Neutrophil (primary cell): ENCODE data around the gene PSENEN.

Source experiments
- H3K27ac ChIP-seq: fragments of 200-600 bp; sonication (generic); 2 replicates; pipeline ENCODE4 v1.5.1; 2016; ENCODE audit warnings: mild to moderate bottlenecking, moderate library complexity
- H3K27me3 ChIP-seq: fragments of 200-600 bp; sonication (generic); 2 replicates; pipeline ENCODE4 v1.6.0; 2016; ENCODE audit warnings: mild to moderate bottlenecking
- H3K36me3 ChIP-seq: fragments of 200-600 bp; sonication (generic); 2 replicates; pipeline ENCODE4 v1.5.1; 2017
- H3K4me1 ChIP-seq, 2 experiments: fragments of 200-600 bp in 1 of 2; sonication (generic) in 1 of 2; 1 replicate in 1 of 2; 2 replicates in 1 of 2; pipeline versions ENCODE4 v1.5.1 to v1.6.1; 2013 to 2016; ENCODE audit warnings: low read depth in 1 of 2, low read length in 1 of 2, mild to moderate bottlenecking in 1 of 2, moderate library complexity in 1 of 2; ENCODE audit not compliant: control insufficient read depth in 1 of 2, insufficient read depth in 1 of 2
- H3K4me3 ChIP-seq, 2 experiments: fragments of 200-600 bp in 1 of 2; sonication (generic) in 1 of 2; 1 replicate in 1 of 2; 2 replicates in 1 of 2; pipeline ENCODE4 v1.5.1; 2013 to 2016; ENCODE audit warnings: low read depth in 1 of 2, low read length in 1 of 2, mild to moderate bottlenecking in 1 of 2, moderate library complexity in 1 of 2
- H3K9me3 ChIP-seq: fragments of 200-600 bp; sonication (generic); 2 replicates; pipeline ENCODE4 v1.5.1; 2016
- TF ChIP-seq, protein P1 (sequence below): fragments of 200-600 bp; sonication (generic); IDR thresholded peaks from 2 replicates; pipeline ENCODE4 v1.5.1; 2016; ENCODE audit warnings: antibody characterized with exemption

The PSENEN gene

DNA sequence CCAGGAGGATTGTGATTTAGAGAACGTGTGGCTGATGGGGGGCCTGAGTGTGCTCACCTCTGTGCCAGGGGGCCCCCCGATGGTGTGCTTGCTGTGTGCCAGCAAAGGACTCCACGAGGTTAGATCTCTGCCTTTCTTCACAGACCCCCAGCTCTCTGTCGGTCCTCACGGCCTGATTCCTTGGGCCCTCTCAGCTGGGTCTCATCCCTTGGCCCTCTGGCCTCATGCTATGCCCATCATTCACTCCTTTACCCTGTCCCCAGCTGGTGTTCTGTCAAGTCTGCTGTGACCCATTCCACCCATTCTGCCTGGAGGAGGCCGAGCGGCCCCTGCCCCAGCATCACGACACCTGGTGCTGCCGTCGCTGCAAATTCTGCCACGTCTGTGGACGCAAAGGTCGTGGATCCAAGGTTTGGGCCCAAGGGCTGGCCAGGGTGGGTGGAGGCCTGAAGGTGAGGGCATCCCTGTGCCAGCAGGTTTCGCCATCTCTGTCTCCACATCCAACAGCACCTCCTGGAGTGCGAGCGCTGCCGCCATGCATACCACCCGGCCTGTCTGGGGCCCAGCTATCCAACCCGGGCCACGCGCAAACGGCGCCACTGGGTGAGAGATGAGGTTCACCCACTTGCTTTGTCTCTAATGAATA is 20.1 kb upstream of the PSENEN start:
- TF ChIP-seq, protein P1, sequence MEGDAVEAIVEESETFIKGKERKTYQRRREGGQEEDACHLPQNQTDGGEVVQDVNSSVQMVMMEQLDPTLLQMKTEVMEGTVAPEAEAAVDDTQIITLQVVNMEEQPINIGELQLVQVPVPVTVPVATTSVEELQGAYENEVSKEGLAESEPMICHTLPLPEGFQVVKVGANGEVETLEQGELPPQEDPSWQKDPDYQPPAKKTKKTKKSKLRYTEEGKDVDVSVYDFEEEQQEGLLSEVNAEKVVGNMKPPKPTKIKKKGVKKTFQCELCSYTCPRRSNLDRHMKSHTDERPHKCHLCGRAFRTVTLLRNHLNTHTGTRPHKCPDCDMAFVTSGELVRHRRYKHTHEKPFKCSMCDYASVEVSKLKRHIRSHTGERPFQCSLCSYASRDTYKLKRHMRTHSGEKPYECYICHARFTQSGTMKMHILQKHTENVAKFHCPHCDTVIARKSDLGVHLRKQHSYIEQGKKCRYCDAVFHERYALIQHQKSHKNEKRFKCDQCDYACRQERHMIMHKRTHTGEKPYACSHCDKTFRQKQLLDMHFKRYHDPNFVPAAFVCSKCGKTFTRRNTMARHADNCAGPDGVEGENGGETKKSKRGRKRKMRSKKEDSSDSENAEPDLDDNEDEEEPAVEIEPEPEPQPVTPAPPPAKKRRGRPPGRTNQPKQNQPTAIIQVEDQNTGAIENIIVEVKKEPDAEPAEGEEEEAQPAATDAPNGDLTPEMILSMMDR, result no peak
- H3K27ac ChIP-seq, result no peak overlapping the region
- H3K27me3 ChIP-seq, result no peaks in the 10 kb centered on the region
- H3K4me1 ChIP-seq, result no peaks in the 10 kb centered on the region
- H3K4me3 ChIP-seq, result no peak overlapping the region
- H3K9me3 ChIP-seq, result no peaks in the 10 kb centered on the region
- peaks cover 100% of the 10 kb centered on the region for H3K36me3 ChIP-seq

DNA sequence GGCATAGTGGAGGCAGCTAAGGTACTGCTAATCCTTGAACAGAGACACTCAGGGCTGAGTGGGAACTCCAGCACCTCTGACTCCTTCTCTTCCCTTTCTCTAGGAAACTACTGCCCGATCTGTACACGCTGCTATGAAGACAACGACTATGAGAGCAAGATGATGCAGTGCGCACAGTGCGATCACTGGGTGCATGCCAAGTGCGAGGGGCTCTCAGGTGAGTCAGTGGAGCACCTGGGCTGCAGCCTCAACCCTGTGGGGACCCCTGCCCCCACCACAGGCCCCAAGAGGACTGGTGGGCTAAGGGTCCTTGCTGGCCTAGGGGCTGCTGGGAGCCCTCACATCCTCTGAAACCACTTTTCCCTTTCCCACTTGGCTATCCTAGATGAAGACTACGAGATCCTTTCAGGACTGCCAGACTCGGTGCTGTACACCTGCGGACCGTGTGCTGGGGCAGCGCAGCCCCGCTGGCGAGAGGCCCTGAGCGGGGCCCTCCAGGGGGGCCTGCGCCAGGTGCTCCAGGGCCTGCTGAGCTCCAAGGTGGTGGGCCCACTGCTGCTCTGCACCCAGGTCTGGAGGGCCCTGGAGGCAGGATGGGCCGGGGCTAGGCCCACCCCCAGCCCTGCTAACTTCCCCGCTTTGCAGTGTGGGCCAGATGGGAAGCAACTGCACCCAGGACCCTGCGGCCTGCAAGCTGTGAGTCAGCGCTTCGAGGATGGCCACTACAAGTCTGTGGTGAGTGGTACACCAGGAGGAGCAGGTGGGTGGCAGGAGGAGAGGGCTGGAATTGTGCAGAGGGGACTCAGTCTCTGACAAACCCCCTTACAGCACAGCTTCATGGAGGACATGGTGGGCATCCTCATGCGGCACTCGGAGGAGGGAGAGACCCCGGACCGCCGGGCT is 18.1 kb upstream of the PSENEN start:
- TF ChIP-seq, protein P1, result no peak
- Histone ChIP-seq H3K27me3 (no peaks in the 10 kb centered on the region), H3K4me1 (no peaks in the 10 kb centered on the region), H3K9me3 (no peaks in the 10 kb centered on the region), H3K4me3 (no peak overlapping the region), H3K27ac (no peak overlapping the region), H3K36me3 (peaks cover 100% of the 10 kb centered on the region)

DNA sequence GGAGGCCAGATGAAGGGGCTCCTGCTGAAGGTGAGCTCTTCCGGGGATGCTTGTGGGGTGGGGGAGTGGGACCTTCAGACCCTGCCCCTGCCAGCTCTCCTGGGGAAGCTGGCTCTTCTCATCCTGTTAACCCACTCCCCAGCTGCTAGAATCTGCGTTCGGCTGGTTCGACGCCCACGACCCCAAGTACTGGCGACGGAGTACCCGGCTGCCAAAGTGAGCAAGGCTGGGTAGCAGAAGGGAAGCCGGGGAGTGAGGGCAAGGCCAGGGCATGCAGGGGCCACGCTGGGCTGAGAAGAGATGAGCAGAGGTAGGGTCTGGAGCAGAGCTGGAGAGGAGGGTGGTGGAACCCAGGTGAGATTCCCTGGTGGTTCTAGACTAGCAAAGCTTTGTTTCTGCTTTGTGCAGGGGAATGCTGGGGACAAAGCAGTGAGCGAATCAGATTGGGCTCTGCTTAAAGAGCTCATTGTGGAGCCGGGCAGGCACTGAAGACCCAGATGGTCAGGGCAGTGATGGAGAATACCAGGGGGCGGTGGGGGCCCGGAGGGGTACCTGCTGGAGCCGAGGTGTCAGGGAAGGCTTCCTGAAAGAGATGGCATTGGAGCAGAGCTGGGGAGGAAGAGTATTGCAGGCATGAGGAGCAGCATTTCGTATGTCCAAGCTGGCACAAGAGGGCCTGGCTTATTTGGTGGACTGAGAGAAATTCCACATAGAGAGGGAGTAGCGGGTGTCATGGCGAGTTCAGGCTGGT is 17.3 kb upstream of the PSENEN start:
- H3K9me3 ChIP-seq, result no peaks in the 10 kb centered on the region
- H3K36me3 ChIP-seq, result peaks cover 100% of the 10 kb centered on the region
- no peaks in the 10 kb centered on the region for H3K4me1 ChIP-seq
- TF ChIP-seq, protein P1, result no peak
- H3K27ac ChIP-seq, result no peak overlapping the region
- no peak overlapping the region for H3K4me3 ChIP-seq
- no peaks in the 10 kb centered on the region for H3K27me3 ChIP-seq

DNA sequence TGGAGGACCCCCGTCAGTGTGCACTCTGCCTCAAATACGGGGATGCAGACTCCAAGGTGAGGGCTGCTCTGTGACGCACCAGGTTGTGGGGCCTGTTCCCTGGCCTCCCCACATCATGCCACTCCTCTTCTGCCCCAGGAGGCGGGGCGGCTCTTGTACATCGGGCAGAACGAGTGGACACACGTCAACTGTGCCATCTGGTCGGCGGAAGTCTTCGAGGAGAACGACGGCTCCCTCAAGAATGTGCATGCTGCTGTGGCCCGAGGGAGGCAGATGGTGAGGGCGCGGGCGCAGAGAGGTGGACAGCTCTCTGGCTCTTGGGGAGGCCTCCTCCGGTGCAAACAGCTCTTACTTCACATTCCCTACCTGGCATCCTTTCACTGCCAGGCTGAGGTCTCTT is 16.4 kb upstream of the PSENEN start:
- Histone ChIP-seq H3K4me1 (no peaks in the 10 kb centered on the region), H3K4me3 (no peak overlapping the region), H3K9me3 (no peaks in the 10 kb centered on the region), H3K27me3 (no peaks in the 10 kb centered on the region), H3K27ac (no peak overlapping the region), H3K36me3 (peaks cover 100% of the 10 kb centered on the region)
- TF ChIP-seq, protein P1, result no peak

DNA sequence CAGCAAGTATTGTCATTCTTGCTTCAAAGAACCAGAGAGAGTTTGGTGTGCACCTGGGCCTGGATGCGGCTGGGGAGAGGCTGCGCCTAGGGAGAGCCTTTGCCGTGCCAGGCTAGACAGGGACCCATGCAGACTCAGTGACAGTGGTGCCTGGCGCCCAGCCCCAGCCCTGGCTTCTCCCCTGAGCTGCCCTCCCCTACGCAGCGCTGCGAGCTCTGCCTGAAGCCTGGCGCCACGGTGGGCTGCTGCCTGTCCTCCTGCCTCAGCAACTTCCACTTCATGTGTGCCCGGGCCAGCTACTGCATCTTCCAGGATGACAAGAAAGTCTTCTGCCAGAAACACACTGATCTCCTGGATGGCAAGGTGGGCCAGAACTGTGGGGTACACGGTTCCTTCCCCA is 15.7 kb upstream of the PSENEN start:
- no peak overlapping the region for H3K27ac ChIP-seq
- no peak overlapping the region for H3K4me3 ChIP-seq
- H3K4me1 ChIP-seq, result no peaks in the 10 kb centered on the region
- TF ChIP-seq, protein P1, result no peak
- H3K27me3 ChIP-seq, result no peaks in the 10 kb centered on the region
- no peaks in the 10 kb centered on the region for H3K9me3 ChIP-seq
- peaks cover 100% of the 10 kb centered on the region for H3K36me3 ChIP-seq
